Measurements from ENCODE around the gene PATJ.

GRCh38 chr1:61981870-61982660 is 239.8 kb downstream of the PATJ start:
- no peak for TF ChIP-seq CTCF (IDR thresholded peaks at IDR 0.05)
- TF ChIP-seq POLR2A (IDR thresholded peaks at IDR 0.05) = no peak

Data from esophagus squamous epithelium (tissue), 4 donors.